GM06990 (cell line): Measurements from ENCODE around the gene CDH20.

Source experiments
- DNase-seq: peaks from one replicate; pipeline ENCODE4 v3.0.0-alpha.2; 2011; ENCODE audit not compliant: insufficient read length; ENCODE audit errors: extremely low read depth
- H3K27me3 ChIP-seq: replicated peaks from 2 replicates; pipeline ENCODE4 v1.6.0; 2011; ENCODE audit warnings: low read length; ENCODE audit not compliant: control insufficient read depth, insufficient read depth
- H3K36me3 ChIP-seq: 2 replicates; pipeline ENCODE4 v1.5.1; 2011; ENCODE audit warnings: low read length; ENCODE audit not compliant: control insufficient read depth, insufficient read depth
- H3K4me3 ChIP-seq: replicated peaks from 2 replicates; pipeline ENCODE4 v1.5.1; 2011; ENCODE audit warnings: low read depth, mild to moderate bottlenecking, control low read depth, low read length
- CTCF ChIP-seq: IDR thresholded peaks from 2 replicates; pipeline ENCODE4 v1.5.1; 2011; ENCODE audit warnings: low read length, control low read depth, mild to moderate bottlenecking, inconsistent platforms; ENCODE audit not compliant: insufficient read depth, poor library complexity, severe bottlenecking

The CDH20 gene

DNA sequence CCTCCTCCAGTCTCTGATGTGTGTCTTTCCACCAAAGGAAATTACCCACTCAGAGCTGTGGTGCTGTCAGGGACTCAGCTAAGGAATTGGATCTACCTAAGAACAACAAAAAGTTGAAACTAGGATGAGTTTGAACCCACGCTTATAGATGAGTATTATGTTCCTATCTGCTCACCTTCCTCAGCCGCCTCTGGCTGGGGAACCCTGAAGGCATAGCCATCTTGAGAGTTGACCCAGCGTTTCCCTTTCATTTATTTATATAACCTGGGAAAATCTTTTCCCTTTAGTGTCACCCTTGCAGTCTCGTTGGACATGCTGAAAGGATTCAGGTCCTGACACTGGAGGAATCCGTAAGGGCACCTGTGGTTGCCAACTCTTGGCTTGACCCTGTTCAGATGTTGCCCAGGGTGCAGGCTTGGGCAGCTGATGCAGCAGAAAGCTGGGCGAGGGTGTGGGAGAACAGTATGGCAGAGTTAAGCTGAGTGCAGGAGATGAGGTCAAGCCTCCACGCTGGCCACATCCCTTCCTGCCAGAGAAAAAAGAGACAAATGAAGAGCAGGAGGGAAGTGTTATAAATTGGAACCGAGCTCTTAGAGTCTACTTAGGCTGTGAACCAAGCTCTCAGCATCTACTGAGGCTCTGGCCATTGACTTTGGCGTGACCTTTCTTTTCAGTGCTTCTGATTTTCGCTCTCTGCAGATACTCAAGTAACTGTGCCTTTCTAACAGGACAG lies 1.9 kb downstream of the CDH20 start:
- Histone ChIP-seq H3K27me3 (peaks cover 2% of the 10 kb centered on the region), H3K36me3 (no peaks in the 10 kb centered on the region), H3K4me3 (no peak overlapping the region)
- no peak for TF ChIP-seq CTCF
- DNase-seq = no peak

- no peak overlapping the region for H3K4me3 ChIP-seq
- no peaks in the 10 kb centered on the region for H3K36me3 ChIP-seq
- peaks cover 2% of the 10 kb centered on the region for H3K27me3 ChIP-seq
- DNase-seq = no peak
- no peak for TF ChIP-seq CTCF
These were observed 2.7 kb downstream of the CDH20 start for GRCh38 chr18:61335684-61336555.

GRCh38 chr18:61336766-61337165 lies 3.5 kb downstream of the CDH20 start:
- H3K4me3 ChIP-seq = no peak overlapping the region
- DNase-seq = no peak
- H3K36me3 ChIP-seq = no peaks in the 10 kb centered on the region
- no peak for TF ChIP-seq CTCF
- peaks cover 2% of the 10 kb centered on the region for H3K27me3 ChIP-seq

GRCh38 chr18:61337527-61337926 lies 4.3 kb downstream of the CDH20 start:
- no peak for TF ChIP-seq CTCF
- no peak overlapping the region for H3K4me3 ChIP-seq
- DNase-seq = no peak
- H3K36me3 ChIP-seq = no peaks in the 10 kb centered on the region
- H3K27me3 ChIP-seq = peaks cover 2% of the 10 kb centered on the region

DNA sequence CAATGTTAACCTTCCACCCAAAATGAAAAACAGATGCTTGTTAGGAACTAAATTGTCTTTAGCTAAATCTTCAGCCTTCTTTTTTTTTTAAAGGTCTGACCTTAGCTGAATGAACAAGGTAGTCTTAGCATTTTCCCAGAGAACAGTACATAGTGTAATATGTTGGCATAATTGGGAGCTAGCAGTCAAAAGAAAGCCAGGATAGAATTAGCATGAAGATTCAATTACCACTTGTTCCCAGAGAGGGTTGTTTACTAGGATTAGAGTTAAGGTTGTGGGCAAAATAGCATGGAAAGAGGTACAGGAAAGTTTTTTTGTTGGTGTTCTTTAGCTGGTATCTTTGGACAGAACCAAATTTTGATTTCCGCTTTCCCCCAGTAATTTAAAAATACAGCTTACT lies 6.9 kb downstream of the CDH20 start:
- Histone ChIP-seq H3K36me3 (no peaks in the 10 kb centered on the region), H3K4me3 (no peak overlapping the region), H3K27me3 (peaks cover 2% of the 10 kb centered on the region)
- no peak for DNase-seq
- no peak for TF ChIP-seq CTCF
